Parathyroid adenoma (tissue), 2 donors: ENCODE measurements around the gene ZBTB21.

ENCODE experiments used
- H2AFZ ChIP-seq: fragments of 300-600 bp; sonication (generic); one replicate; pipeline ENCODE4 v1.7.0; 2017; ENCODE audit warnings: antibody characterized with exemption, mild to moderate bottlenecking
- H3K27ac ChIP-seq: fragments of 300-600 bp; sonication (generic); one replicate; pipeline ENCODE4 v1.7.0; 2017
- H3K27me3 ChIP-seq: fragments of 300-600 bp; sonication (generic); one replicate; pipeline ENCODE4 v1.7.0; 2017; ENCODE audit warnings: low read length; ENCODE audit not compliant: control insufficient read depth, insufficient read depth
- H3K36me3 ChIP-seq: fragments of 300-600 bp; sonication (generic); one replicate; pipeline ENCODE4 v1.7.0; 2017; ENCODE audit warnings: low read length; ENCODE audit not compliant: control insufficient read depth, insufficient read depth
- H3K4me1 ChIP-seq: fragments of 300-600 bp; sonication (generic); one replicate; pipeline ENCODE4 v1.7.0; 2017; ENCODE audit warnings: control low read depth
- H3K4me2 ChIP-seq: fragments of 300-600 bp; sonication (generic); one replicate; pipeline ENCODE4 v1.7.0; 2017; ENCODE audit warnings: low read length
- H3K4me3 ChIP-seq: fragments of 300-600 bp; sonication (generic); one replicate; pipeline ENCODE4 v1.7.0; 2017; ENCODE audit warnings: low read depth, low read length
- H3K79me2 ChIP-seq: fragments of 300-600 bp; sonication (generic); one replicate; pipeline ENCODE4 v1.7.0; 2017; ENCODE audit warnings: control low read depth
- H3K9ac ChIP-seq: fragments of 300-600 bp; sonication (generic); one replicate; pipeline ENCODE4 v1.7.0; 2017; ENCODE audit warnings: mild to moderate bottlenecking
- H3K9me3 ChIP-seq: fragments of 300-600 bp; sonication (generic); one replicate; pipeline ENCODE4 v1.7.0; 2017; ENCODE audit warnings: low read length; ENCODE audit not compliant: control insufficient read depth
- TF ChIP-seq, protein P1 (sequence below): fragments of 300-600 bp; sonication (generic); IDR thresholded peaks from one replicate; pipeline ENCODE4 v1.7.0; 2017; ENCODE audit warnings: antibody characterized with exemption, mild to moderate bottlenecking
- donor health status: primary hyperparathyroidism.

Gene ZBTB21

DNA sequence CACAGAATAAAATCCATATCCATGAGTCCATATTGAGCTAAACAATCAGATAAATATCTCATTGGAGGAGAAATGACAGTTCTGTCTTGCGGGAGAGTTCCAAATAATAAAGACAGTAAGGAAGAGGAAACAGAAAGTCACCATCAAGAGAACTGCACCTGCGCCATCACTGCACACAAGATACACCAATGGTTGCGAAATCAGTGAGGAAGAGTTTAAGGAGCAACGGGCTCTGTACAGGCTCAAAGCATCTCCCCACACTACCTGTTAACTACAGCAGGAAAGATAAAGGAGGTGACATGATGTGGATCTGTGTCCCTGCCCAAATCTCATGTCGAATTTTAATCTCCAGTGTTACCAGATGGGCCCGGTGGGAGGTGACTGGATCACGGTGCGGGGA is 64.2 kb downstream of the ZBTB21 start:
- no peak overlapping the region for H3K27ac ChIP-seq
- no peaks in the 10 kb centered on the region for H3K36me3 ChIP-seq
- no peaks in the 10 kb centered on the region for H3K9me3 ChIP-seq
- H3K4me3 ChIP-seq = no peak overlapping the region
- H3K4me2 ChIP-seq = no peak overlapping the region
- H3K9ac ChIP-seq = no peak overlapping the region
- no peak overlapping the region for H2AFZ ChIP-seq
- H3K27me3 ChIP-seq = no peaks in the 10 kb centered on the region
- peaks cover 10% of the 10 kb centered on the region for H3K4me1 ChIP-seq
- TF ChIP-seq, protein P1, sequence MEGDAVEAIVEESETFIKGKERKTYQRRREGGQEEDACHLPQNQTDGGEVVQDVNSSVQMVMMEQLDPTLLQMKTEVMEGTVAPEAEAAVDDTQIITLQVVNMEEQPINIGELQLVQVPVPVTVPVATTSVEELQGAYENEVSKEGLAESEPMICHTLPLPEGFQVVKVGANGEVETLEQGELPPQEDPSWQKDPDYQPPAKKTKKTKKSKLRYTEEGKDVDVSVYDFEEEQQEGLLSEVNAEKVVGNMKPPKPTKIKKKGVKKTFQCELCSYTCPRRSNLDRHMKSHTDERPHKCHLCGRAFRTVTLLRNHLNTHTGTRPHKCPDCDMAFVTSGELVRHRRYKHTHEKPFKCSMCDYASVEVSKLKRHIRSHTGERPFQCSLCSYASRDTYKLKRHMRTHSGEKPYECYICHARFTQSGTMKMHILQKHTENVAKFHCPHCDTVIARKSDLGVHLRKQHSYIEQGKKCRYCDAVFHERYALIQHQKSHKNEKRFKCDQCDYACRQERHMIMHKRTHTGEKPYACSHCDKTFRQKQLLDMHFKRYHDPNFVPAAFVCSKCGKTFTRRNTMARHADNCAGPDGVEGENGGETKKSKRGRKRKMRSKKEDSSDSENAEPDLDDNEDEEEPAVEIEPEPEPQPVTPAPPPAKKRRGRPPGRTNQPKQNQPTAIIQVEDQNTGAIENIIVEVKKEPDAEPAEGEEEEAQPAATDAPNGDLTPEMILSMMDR = no peak
- H3K79me2 ChIP-seq = peaks cover 31% of the 10 kb centered on the region

DNA sequence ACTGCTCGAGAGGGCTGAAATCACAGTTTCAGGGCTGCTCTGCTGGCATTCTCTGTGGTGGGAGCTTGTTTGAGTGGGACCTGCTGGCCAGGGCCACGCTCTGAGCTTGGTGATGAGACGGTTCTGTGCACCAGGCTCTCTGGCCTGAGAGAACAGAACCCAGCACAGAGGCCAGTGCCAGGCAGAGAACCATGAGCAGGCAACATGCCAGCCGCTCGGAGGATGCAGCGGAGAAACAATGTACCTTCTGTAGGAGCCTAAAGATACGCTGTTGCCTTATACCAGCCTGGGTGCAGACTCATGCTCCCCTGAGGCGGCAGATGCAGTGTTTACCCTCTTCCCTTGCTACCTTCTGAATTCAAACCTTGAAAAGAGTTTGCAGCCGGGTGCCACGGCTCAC is 66.3 kb downstream of the ZBTB21 start:
- Histone ChIP-seq H3K79me2 (peaks cover 28% of the 10 kb centered on the region), H3K27ac (no peak overlapping the region), H3K9ac (no peak overlapping the region), H3K4me1 (peaks cover 10% of the 10 kb centered on the region), H3K36me3 (no peaks in the 10 kb centered on the region), H2AFZ (no peak overlapping the region), H3K27me3 (no peaks in the 10 kb centered on the region), H3K4me2 (no peak overlapping the region), H3K4me3 (no peak overlapping the region), H3K9me3 (no peaks in the 10 kb centered on the region)
- TF ChIP-seq, protein P1 = no peak

DNA sequence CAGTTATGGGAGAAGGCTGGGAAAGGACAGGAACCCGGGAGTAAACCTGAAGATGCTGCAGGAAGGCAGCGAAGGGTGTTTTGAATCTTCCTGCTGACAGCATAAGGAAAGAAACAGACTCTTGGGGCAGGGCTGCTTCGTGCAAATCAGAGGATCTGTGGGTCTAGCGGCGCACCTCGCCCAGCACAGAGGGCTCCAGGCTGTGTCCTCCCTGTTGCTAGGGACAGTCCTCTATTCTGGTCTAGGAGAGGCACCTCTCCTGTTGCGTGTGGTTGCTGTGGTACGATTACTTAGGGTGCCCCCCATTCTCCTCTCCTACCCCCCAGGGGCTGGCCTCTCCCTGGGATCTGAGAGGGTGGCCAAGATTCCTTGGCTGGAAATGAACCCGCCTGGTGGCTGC is 67.7 kb downstream of the ZBTB21 start:
- peaks cover 28% of the 10 kb centered on the region for H3K79me2 ChIP-seq
- no peak overlapping the region for H3K27ac ChIP-seq
- peaks cover 4% of the 10 kb centered on the region for H3K4me1 ChIP-seq
- TF ChIP-seq, protein P1 = no peak
- no peaks in the 10 kb centered on the region for H3K9me3 ChIP-seq
- no peaks in the 10 kb centered on the region for H3K27me3 ChIP-seq
- no peak overlapping the region for H3K9ac ChIP-seq
- no peak overlapping the region for H2AFZ ChIP-seq
- no peak overlapping the region for H3K4me2 ChIP-seq
- H3K4me3 ChIP-seq = no peak overlapping the region
- no peaks in the 10 kb centered on the region for H3K36me3 ChIP-seq

DNA sequence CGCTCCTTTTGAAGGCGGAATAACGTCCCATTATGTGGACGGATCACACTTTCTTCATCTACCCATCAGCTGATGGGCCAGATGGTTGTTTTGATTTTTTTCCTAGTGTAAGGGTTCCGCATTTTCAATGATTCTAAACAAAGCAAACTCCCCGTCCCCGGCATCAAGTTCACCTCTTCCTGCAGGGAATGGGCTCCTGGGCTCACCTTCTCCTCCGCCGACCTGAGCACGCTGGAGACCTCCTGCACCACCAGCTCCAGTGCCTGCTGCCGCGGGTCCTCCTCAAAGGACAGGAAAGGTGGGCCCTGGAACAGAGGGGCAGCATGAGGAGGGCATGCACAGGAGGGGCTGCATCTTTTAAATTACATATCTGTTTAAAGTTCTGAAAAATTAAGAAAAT is 68.2 kb downstream of the ZBTB21 start:
- H3K36me3 ChIP-seq = no peaks in the 10 kb centered on the region

DNA sequence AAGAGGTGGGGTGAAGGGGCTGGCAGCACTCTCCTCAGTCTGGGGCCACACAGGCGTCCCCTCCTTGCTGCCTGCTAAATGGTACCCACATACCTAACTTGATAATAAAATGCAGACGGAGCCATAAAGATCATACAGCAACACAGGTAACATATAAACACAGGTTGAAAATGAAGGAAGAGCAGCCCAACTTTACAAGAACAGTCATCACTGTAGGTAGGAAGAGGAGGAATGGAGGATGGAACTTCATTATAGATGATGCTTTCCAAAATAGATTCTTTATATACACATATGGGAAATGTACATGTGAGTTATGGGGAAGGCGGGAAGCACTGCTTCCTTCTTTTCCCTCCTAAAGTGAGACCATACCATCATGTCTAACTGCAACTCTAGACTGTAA is 69.7 kb downstream of the ZBTB21 start:
- H2AFZ ChIP-seq = no peak overlapping the region
- TF ChIP-seq, protein P1 = no peak
- H3K27ac ChIP-seq = no peak overlapping the region
- peaks cover 27% of the 10 kb centered on the region for H3K79me2 ChIP-seq
- no peak overlapping the region for H3K9ac ChIP-seq
- H3K9me3 ChIP-seq = no peaks in the 10 kb centered on the region
- H3K4me1 ChIP-seq = no peaks in the 10 kb centered on the region
- no peak overlapping the region for H3K4me3 ChIP-seq
- no peaks in the 10 kb centered on the region for H3K27me3 ChIP-seq
- H3K4me2 ChIP-seq = no peak overlapping the region
- H3K36me3 ChIP-seq = no peaks in the 10 kb centered on the region

More for the DNA sequence above, 68.2 kb downstream of the ZBTB21 start:
- no peak overlapping the region for H3K9ac ChIP-seq
- no peak overlapping the region for H3K4me3 ChIP-seq
- H3K4me2 ChIP-seq = no peak overlapping the region
- TF ChIP-seq, protein P1 = no peak
- no peaks in the 10 kb centered on the region for H3K9me3 ChIP-seq
- H3K27me3 ChIP-seq = no peaks in the 10 kb centered on the region
- no peak overlapping the region for H2AFZ ChIP-seq
- H3K79me2 ChIP-seq = peaks cover 30% of the 10 kb centered on the region
- no peak overlapping the region for H3K27ac ChIP-seq
- peaks cover 3% of the 10 kb centered on the region for H3K4me1 ChIP-seq
